ENCODE measurements around the gene FMNL2. TPM values are rescaled to one million over a fixed set of nuclear protein-coding genes. Genes with fewer than 3 reads are reported as not detected.

The FMNL2 gene
- total and polyA plus RNA-seq, 4 donors: 81.1 to 173 (median 146) TPM

GRCh38 chr2:152406119-152406835 lies 71.3 kb downstream of the FMNL2 start:
- H3K27me3 ChIP-seq (ENCODE audit: control insufficient read depth, insufficient read depth, low read length): no peaks in the 10 kb centered on the region
- H3K9me3 ChIP-seq (ENCODE audit: control insufficient read depth, insufficient read depth, low read length): no peaks in the 10 kb centered on the region
- no CpG with 5 or more reads among the region's 2 CpGs for WGBS (ENCODE audit: insufficient coverage)
- H3K4me1 ChIP-seq (ENCODE audit: control insufficient read depth, insufficient read depth, low read length): peaks cover 20% of the 10 kb centered on the region
- peak overlapping the region; percentile 54 for H3K27ac ChIP-seq (ENCODE audit: low read depth, low read length)
- DNase-seq (ENCODE audit: low read depth in 4 of 6, low spot score in 6 of 6): no peak
- H3K4me3 ChIP-seq (ENCODE audit: low read depth, low read length): no peak overlapping the region
- no peaks in the 10 kb centered on the region for H3K36me3 ChIP-seq (ENCODE audit: control insufficient read depth, insufficient read depth, low read length)

DNA sequence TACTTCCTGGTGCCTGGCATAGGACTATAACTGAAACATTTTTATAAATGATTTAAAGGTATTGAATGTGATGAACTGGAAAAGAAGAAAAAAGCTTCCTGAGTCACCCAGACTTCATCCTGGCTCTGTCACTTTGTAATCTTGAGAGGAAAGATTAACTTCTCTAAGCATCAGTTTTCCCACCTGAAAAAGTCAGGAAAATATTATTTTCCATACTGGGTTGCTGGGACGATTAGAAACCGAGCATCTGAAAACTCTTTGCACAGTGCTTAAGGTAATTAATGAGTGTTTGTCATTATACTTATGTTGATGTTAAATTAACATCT lies 71.8 kb downstream of the FMNL2 start:
- Histone ChIP-seq H3K9me3 (ENCODE audit: control insufficient read depth, insufficient read depth, low read length) (no peaks in the 10 kb centered on the region), H3K27me3 (ENCODE audit: control insufficient read depth, insufficient read depth, low read length) (no peaks in the 10 kb centered on the region), H3K4me3 (ENCODE audit: low read depth, low read length) (no peak overlapping the region), H3K36me3 (ENCODE audit: control insufficient read depth, insufficient read depth, low read length) (no peaks in the 10 kb centered on the region), H3K27ac (ENCODE audit: low read depth, low read length) (peak overlapping the region; percentile 54), H3K4me1 (ENCODE audit: control insufficient read depth, insufficient read depth, low read length) (peaks cover 19% of the 10 kb centered on the region)
- no peak for DNase-seq (ENCODE audit: low read depth in 4 of 6, low spot score in 6 of 6)
- WGBS (ENCODE audit: insufficient coverage): no CpG with 5 or more reads among the region's 2 CpGs

- H3K4me3 ChIP-seq (ENCODE audit: low read depth, low read length): no peak overlapping the region
- peak overlapping the region; percentile 54 for H3K27ac ChIP-seq (ENCODE audit: low read depth, low read length)
- peak in 2 of 6 donors; percentile 52 to 57 for DNase-seq (ENCODE audit: low read depth in 4 of 6, low spot score in 6 of 6)
- no peaks in the 10 kb centered on the region for H3K36me3 ChIP-seq (ENCODE audit: control insufficient read depth, insufficient read depth, low read length)
- WGBS (ENCODE audit: insufficient coverage): 13% methylated on average over 8 of the region's 8 CpGs
- peaks cover 14% of the 10 kb centered on the region for H3K4me1 ChIP-seq (ENCODE audit: control insufficient read depth, insufficient read depth, low read length)
- H3K9me3 ChIP-seq (ENCODE audit: control insufficient read depth, insufficient read depth, low read length): no peaks in the 10 kb centered on the region
- H3K27me3 ChIP-seq (ENCODE audit: control insufficient read depth, insufficient read depth, low read length): no peaks in the 10 kb centered on the region
Observed at GRCh38 chr2:152407204-152407721, 72.3 kb downstream of the FMNL2 start.

GRCh38 chr2:152407806-152408205 lies 72.8 kb downstream of the FMNL2 start:
- DNase-seq (ENCODE audit: low read depth in 4 of 6, low spot score in 6 of 6): no peak
- Histone ChIP-seq H3K27ac (ENCODE audit: low read depth, low read length) (peak overlapping the region; percentile 54), H3K9me3 (ENCODE audit: control insufficient read depth, insufficient read depth, low read length) (no peaks in the 10 kb centered on the region), H3K27me3 (ENCODE audit: control insufficient read depth, insufficient read depth, low read length) (no peaks in the 10 kb centered on the region), H3K4me3 (ENCODE audit: low read depth, low read length) (no peak overlapping the region), H3K36me3 (ENCODE audit: control insufficient read depth, insufficient read depth, low read length) (no peaks in the 10 kb centered on the region), H3K4me1 (ENCODE audit: control insufficient read depth, insufficient read depth, low read length) (peaks cover 14% of the 10 kb centered on the region)
- WGBS (ENCODE audit: insufficient coverage): 80% methylated on average over 1 of the region's 1 CpG

- no peaks in the 10 kb centered on the region for H3K36me3 ChIP-seq (ENCODE audit: control insufficient read depth, insufficient read depth, low read length)
- no peak overlapping the region for H3K4me3 ChIP-seq (ENCODE audit: low read depth, low read length)
- no peaks in the 10 kb centered on the region for H3K27me3 ChIP-seq (ENCODE audit: control insufficient read depth, insufficient read depth, low read length)
- peaks cover 14% of the 10 kb centered on the region for H3K4me1 ChIP-seq (ENCODE audit: control insufficient read depth, insufficient read depth, low read length)
- H3K9me3 ChIP-seq (ENCODE audit: control insufficient read depth, insufficient read depth, low read length): no peaks in the 10 kb centered on the region
- WGBS (ENCODE audit: insufficient coverage): no CpG with 5 or more reads among the region's 3 CpGs
- H3K27ac ChIP-seq (ENCODE audit: low read depth, low read length): no peak overlapping the region
- peak in 1 of 6 donors; percentile 62 for DNase-seq (ENCODE audit: low read depth in 4 of 6, low spot score in 6 of 6)
Observed at GRCh38 chr2:152408254-152408653, 73.3 kb downstream of the FMNL2 start.

DNA sequence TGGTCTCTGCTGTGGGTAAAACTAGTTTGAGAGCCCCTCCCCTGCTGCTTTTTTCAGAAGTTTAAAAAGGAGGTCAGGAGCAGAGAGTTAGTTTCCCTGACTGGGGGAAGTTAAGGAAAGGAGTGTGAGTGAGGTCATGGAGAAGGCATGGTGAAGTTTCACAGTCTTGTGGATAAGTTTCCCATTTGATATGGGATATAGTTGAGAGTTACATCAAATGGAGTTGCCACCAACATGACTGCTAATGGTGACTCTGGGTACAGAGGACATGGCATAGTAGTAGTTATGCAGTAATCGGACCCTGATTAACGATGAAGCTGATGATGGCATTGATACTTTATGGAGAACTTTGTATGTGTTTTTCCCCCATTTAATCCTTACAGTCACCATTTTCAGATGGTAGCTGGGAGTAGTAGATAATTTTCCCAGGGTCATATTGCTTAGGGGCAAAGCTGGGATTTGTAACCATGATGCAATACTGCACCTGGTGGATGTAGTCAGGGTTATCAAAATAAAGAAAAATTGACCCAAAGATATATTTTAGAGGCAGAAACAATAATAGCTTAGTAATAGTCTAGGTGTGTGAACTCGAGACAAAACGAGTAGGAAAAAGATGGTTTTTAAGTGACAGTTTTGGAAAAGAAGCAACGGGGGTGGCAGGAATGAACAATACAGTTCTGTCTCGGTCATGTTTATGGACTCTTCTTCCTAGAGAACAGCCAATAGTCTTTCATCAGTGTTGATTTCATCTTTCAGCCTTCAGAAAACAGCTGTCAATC lies 74.6 kb downstream of the FMNL2 start:
- no peak for DNase-seq (ENCODE audit: low read depth in 4 of 6, low spot score in 6 of 6)
- Histone ChIP-seq H3K36me3 (ENCODE audit: control insufficient read depth, insufficient read depth, low read length) (no peaks in the 10 kb centered on the region), H3K4me1 (ENCODE audit: control insufficient read depth, insufficient read depth, low read length) (peaks cover 9% of the 10 kb centered on the region), H3K4me3 (ENCODE audit: low read depth, low read length) (no peak overlapping the region), H3K27ac (ENCODE audit: low read depth, low read length) (no peak overlapping the region), H3K27me3 (ENCODE audit: control insufficient read depth, insufficient read depth, low read length) (no peaks in the 10 kb centered on the region), H3K9me3 (ENCODE audit: control insufficient read depth, insufficient read depth, low read length) (no peaks in the 10 kb centered on the region)
- 71% methylated on average over 1 of the region's 6 CpGs for WGBS (ENCODE audit: insufficient coverage)

DNA sequence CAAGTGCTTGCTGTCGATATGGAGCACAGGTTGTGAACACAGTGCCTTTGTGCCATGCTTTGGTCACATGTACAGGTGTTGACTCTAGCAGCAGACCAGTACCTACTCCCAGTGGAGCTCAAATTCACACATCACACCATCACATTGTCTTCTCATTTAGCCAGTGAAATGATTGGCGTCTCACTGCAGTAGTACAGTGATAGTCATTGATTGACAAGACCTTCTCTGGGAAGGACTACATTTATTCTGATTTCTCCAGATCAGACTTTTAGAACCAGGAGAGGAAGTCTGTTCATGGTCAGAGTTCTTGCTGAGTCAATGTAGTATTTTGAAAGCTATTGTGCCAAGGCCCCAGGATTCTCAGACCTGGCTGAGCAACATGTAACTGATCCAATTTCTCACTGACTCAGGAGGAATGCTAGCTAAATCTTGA lies 75.2 kb downstream of the FMNL2 start:
- WGBS (ENCODE audit: insufficient coverage): 67% methylated on average over 1 of the region's 2 CpGs
- DNase-seq (ENCODE audit: low read depth in 4 of 6, low spot score in 6 of 6): no peak
- H3K36me3 ChIP-seq (ENCODE audit: control insufficient read depth, insufficient read depth, low read length): no peaks in the 10 kb centered on the region
- no peaks in the 10 kb centered on the region for H3K9me3 ChIP-seq (ENCODE audit: control insufficient read depth, insufficient read depth, low read length)
- H3K4me3 ChIP-seq (ENCODE audit: low read depth, low read length): no peak overlapping the region
- peaks cover 9% of the 10 kb centered on the region for H3K4me1 ChIP-seq (ENCODE audit: control insufficient read depth, insufficient read depth, low read length)
- H3K27me3 ChIP-seq (ENCODE audit: control insufficient read depth, insufficient read depth, low read length): no peaks in the 10 kb centered on the region
- H3K27ac ChIP-seq (ENCODE audit: low read depth, low read length): no peak overlapping the region

- no peak overlapping the region for H3K27ac ChIP-seq (ENCODE audit: low read depth, low read length)
- H3K27me3 ChIP-seq (ENCODE audit: control insufficient read depth, insufficient read depth, low read length): no peaks in the 10 kb centered on the region
- DNase-seq (ENCODE audit: low read depth in 4 of 6, low spot score in 6 of 6): no peak
- no peaks in the 10 kb centered on the region for H3K36me3 ChIP-seq (ENCODE audit: control insufficient read depth, insufficient read depth, low read length)
- no peak overlapping the region for H3K4me3 ChIP-seq (ENCODE audit: low read depth, low read length)
- no peaks in the 10 kb centered on the region for H3K9me3 ChIP-seq (ENCODE audit: control insufficient read depth, insufficient read depth, low read length)
- H3K4me1 ChIP-seq (ENCODE audit: control insufficient read depth, insufficient read depth, low read length): peaks cover 9% of the 10 kb centered on the region
Observed at GRCh38 chr2:152411154-152411553, 76.2 kb downstream of the FMNL2 start.

- DNase-seq (ENCODE audit: low read depth in 4 of 6, low spot score in 6 of 6): peak in 2 of 6 donors; percentile 35 to 41
- H3K27me3 ChIP-seq (ENCODE audit: control insufficient read depth, insufficient read depth, low read length): no peaks in the 10 kb centered on the region
- no peak overlapping the region for H3K4me3 ChIP-seq (ENCODE audit: low read depth, low read length)
- H3K9me3 ChIP-seq (ENCODE audit: control insufficient read depth, insufficient read depth, low read length): no peaks in the 10 kb centered on the region
- no peaks in the 10 kb centered on the region for H3K36me3 ChIP-seq (ENCODE audit: control insufficient read depth, insufficient read depth, low read length)
- peaks cover 6% of the 10 kb centered on the region for H3K4me1 ChIP-seq (ENCODE audit: control insufficient read depth, insufficient read depth, low read length)
- WGBS (ENCODE audit: insufficient coverage): 36% methylated on average over 2 of the region's 3 CpGs
- H3K27ac ChIP-seq (ENCODE audit: low read depth, low read length): peak overlapping the region; percentile 3
Observed at GRCh38 chr2:152413228-152414030, 78.5 kb downstream of the FMNL2 start.

Measured in spinal cord (tissue), 10 donors.